SK-N-SH (cell line): ENCODE data around the gene GBX2. TPM values are rescaled to one million over a fixed set of nuclear protein-coding genes. Genes with fewer than 3 reads are reported as not detected.

Experiments used
- CTCF ChIA-PET: fragments of 300-600, 350-600 bp; formaldehyde crosslinking; extraction: SDS; loops from one replicate; lab custom pipeline; 2021; lab: Yijun Ruan, JAX
- POLR2A ChIA-PET: fragments of 350-600 bp; sonication (Branson Sonifier 250); formaldehyde crosslinking; extraction: SDS; loops from one replicate; lab custom pipeline; 2020; ENCODE audit warnings: antibody characterized with exemption, inconsistent platforms; lab: Yijun Ruan, JAX
- DNase-seq: peaks from one replicate; pipeline ENCODE4 v3.0.0; 2012
- H2AFZ ChIP-seq: fragments of 200-600 bp; sonication (generic); 2 replicates; pipeline ENCODE4 v1.8.1; 2016; ENCODE audit warnings: antibody characterized with exemption, mild to moderate bottlenecking, low read depth
- H3F3A ChIP-seq: fragments of 200-600 bp; sonication (generic); replicated peaks from 2 replicates; pipeline ENCODE3; 2016; ENCODE audit warnings: antibody characterized with exemption, mild to moderate bottlenecking; ENCODE audit not compliant: insufficient read depth
- H3K27ac ChIP-seq, 2 experiments: fragments of 200-500 bp in 1 of 2; fragments of 200-600 bp in 1 of 2; sonication (Bioruptor generic) in 1 of 2; sonication (generic), shearing (Covaris generic) in 1 of 2; 2 replicates each; pipeline versions ENCODE4 v1.5.1 to v1.6.1; 2014 to 2016; ENCODE audit warnings: low read depth in 2 of 2, inconsistent platforms in 1 of 2, low read length in 1 of 2, mild to moderate bottlenecking in 1 of 2, mixed read lengths in 1 of 2
- H3K27me3 ChIP-seq: fragments of 200-600 bp; sonication (generic), shearing (Covaris generic); 2 replicates; pipeline ENCODE4 v1.6.1; 2016; ENCODE audit warnings: mixed run types; ENCODE audit not compliant: insufficient read depth
- H3K36me3 ChIP-seq, 2 experiments: fragments of 200-500 bp in 1 of 2; fragments of 200-600 bp in 1 of 2; sonication (Bioruptor generic) in 1 of 2; sonication (generic) in 1 of 2; replicated peaks in 1 of 2; 2 replicates each; pipeline versions ENCODE3 to v1.5.1; 2014 to 2016; ENCODE audit warnings: low read length in 1 of 2, mild to moderate bottlenecking in 1 of 2; ENCODE audit not compliant: insufficient read depth in 2 of 2, control insufficient read depth in 1 of 2
- H3K4me1 ChIP-seq, 2 experiments: fragments of 200-500 bp in 1 of 2; fragments of 200-600 bp in 1 of 2; sonication (Bioruptor generic) in 1 of 2; sonication (generic), shearing (Covaris generic) in 1 of 2; 2 replicates each; pipeline versions ENCODE4 v1.5.1 to v1.6.1; 2014 to 2016; ENCODE audit warnings: low read depth in 1 of 2, low read length in 1 of 2, mixed run types in 1 of 2; ENCODE audit not compliant: insufficient read depth in 2 of 2, control insufficient read depth in 1 of 2
- H3K4me2 ChIP-seq: fragments of 200-600 bp; sonication (generic), shearing (Covaris generic); 2 replicates; pipeline ENCODE4 v1.6.1; 2017; ENCODE audit warnings: mixed run types
- H3K4me3 ChIP-seq, 2 experiments: fragments of 200-500 bp in 1 of 2; fragments of 200-600 bp in 1 of 2; sonication (Bioruptor generic) in 1 of 2; sonication (generic), shearing (Covaris generic) in 1 of 2; 2 replicates each; pipeline versions ENCODE4 v1.5.1 to v1.8.1; 2014 to 2016; ENCODE audit warnings: low read depth in 2 of 2, inconsistent platforms in 1 of 2, low read length in 1 of 2, mild to moderate bottlenecking in 1 of 2, mixed read lengths in 1 of 2, moderate library complexity in 1 of 2
- H3K79me2 ChIP-seq: fragments of 200-600 bp; sonication (generic); 2 replicates; pipeline ENCODE4 v1.8.1; 2017; ENCODE audit warnings: mild to moderate bottlenecking; ENCODE audit not compliant: insufficient read depth
- H3K9ac ChIP-seq: fragments of 200-600 bp; sonication (generic); 2 replicates; pipeline ENCODE4 v1.6.1; 2017; ENCODE audit warnings: mixed run types
- H3K9me2 ChIP-seq: fragments of 200-600 bp; sonication (generic); 2 replicates; pipeline ENCODE4 v1.6.1; 2017; ENCODE audit warnings: mixed run types
- H3K9me3 ChIP-seq: fragments of 200-600 bp; sonication (generic); 2 replicates; pipeline ENCODE4 v1.6.1; 2017; ENCODE audit warnings: mixed run types, mild to moderate bottlenecking, moderate library complexity
- H4K20me1 ChIP-seq: fragments of 200-600 bp; sonication (generic); 2 replicates; pipeline ENCODE4 v1.6.1; 2017; ENCODE audit warnings: mild to moderate bottlenecking, mixed run types; ENCODE audit not compliant: insufficient read depth
- ELF1 ChIP-seq: IDR thresholded peaks from 2 replicates; pipeline ENCODE4 v1.4.0; 2012
- EZH2phosphoT487 ChIP-seq: fragments of 200-600 bp; sonication (generic); IDR thresholded peaks from 2 replicates; pipeline ENCODE4 v1.6.1; 2017; ENCODE audit warnings: low read depth, mixed run types, mild to moderate bottlenecking, antibody characterized with exemption, moderate library complexity, borderline replicate concordance
- RAD21 ChIP-seq: IDR thresholded peaks from 2 replicates; pipeline ENCODE4 v1.6.1; 2012; ENCODE audit warnings: mild to moderate bottlenecking, low read length
- RFX5 ChIP-seq: IDR thresholded peaks from 2 replicates; pipeline ENCODE4 v1.6.1; 2012; ENCODE audit warnings: mild to moderate bottlenecking, improper control_type of control experiment, low read length
- TAF1 ChIP-seq: IDR thresholded peaks from 2 replicates; pipeline ENCODE4 v1.6.1; 2012; ENCODE audit warnings: low read depth, mild to moderate bottlenecking, low read length, moderate library complexity, borderline replicate concordance
- TCF12 ChIP-seq: IDR thresholded peaks from 2 replicates; pipeline ENCODE4 v1.4.0; 2012
- WGBS: methylation state at CpG from one replicate; pipeline ENCODE4 v1.1.6; 2017; ENCODE audit warnings: low lambda C conversion rate; 5-methylcytosine and 5-hydroxymethylcytosine counted together
- polyA plus RNA-seq, 3 experiments: library from polyadenylated mRNA; depleted of rRNA; stranded (reverse); fragments of >200 nt; gene quantifications; 2 replicates each; pipeline ENCODE4 v1.2.3, GENCODE V29; 2012
- TF ChIP-seq, protein P1 (sequence below): fragments of 150-350 bp; IDR thresholded peaks from 2 replicates; pipeline ENCODE4 v1.6.1; 2017; ENCODE audit warnings: antibody characterized with exemption, low read length, low read depth, borderline replicate concordance
- TF ChIP-seq, protein P2 (sequence below): IDR thresholded peaks from 2 replicates; pipeline ENCODE4 v1.4.0; 2012; ENCODE audit warnings: low read depth, borderline replicate concordance
- TF ChIP-seq, protein P3 (sequence below): IDR thresholded peaks from 2 replicates; pipeline ENCODE4; 2012
- TF ChIP-seq, protein P4 (sequence below): IDR thresholded peaks from 2 replicates; pipeline ENCODE4 v1.6.1; 2012; ENCODE audit warnings: mild to moderate bottlenecking, low read depth, low read length, moderate library complexity
- TF ChIP-seq, protein P5 (sequence below): fragments of 200-600 bp; sonication (generic); IDR thresholded peaks from 2 replicates; pipeline ENCODE4 v1.6.1; 2017; ENCODE audit warnings: antibody characterized with exemption, mild to moderate bottlenecking, moderate library complexity
- TF ChIP-seq, protein P6 (sequence below): IDR thresholded peaks from 2 replicates; pipeline ENCODE4 v1.4.0; 2012; ENCODE audit warnings: low read depth, borderline replicate concordance

Gene GBX2
- polyA plus RNA-seq, 1 of the 3 experiments (the other 2 are of a cell fraction): 0.16 TPM

DNA sequence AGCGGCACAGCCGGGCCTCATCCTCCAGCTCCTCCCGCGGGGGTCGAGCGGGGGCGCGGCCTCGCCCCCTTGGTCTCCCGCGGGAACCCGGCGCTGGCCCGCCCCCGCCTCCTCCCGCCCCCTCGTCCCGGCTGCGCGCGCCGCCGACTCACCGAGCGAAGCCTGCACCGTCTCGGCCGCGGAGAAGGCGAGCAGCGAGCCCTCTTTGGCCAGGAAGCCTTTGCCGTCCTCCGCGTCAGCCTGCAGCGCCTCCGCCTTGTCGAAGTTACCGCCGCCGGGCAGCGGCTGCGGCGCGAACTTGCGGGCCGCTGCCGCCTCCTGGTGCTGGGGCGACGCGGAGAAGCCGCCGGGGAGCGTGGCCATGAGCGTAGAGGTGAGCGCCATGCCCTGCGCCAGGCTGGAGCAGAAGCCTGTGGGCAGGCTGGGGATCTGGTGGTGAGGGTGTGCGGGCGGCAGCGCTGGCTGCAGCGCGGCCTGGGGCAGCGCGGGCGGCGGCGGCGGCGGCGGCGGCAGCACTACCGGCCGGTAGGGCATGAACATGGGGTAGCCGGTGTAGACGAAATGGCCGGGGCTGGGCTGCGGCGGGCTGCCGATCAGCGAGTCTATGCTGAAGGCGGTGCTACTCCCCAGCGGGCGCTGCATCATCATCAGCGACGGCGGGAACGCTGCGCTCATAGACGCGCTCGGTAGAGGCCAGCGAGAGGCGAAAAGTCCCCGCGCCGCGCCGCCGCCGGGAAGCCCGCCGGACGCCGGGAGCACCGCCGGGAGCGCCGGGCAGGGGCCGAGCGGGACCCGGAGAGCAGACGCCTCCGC, 683 bp downstream of the GBX2 start:
- H2AFZ ChIP-seq: no peak overlapping the region
- 0% methylated on average over 8 of the region's 112 CpGs for WGBS
- H3K4me1 ChIP-seq: peaks cover 0 to 12% of the 10 kb centered on the region in 2 experiments; a peak in 2 of 4 replicates
- H3K79me2 ChIP-seq: no peaks in the 10 kb centered on the region
- CTCF ChIA-PET: interaction anchor here (1.0 to 5.2 kb wide), 3 partner anchors 387 to 401 kb away, joined by 3 to 41 read pairs (median 28); no protein-coding TSS in a partner anchor
- H3K36me3 ChIP-seq: no peaks in the 10 kb centered on the region
- H3F3A ChIP-seq: no peaks in the 10 kb centered on the region
- no peak overlapping the region for H3K27ac ChIP-seq
- peak overlapping the region; percentile 81 for H3K4me2 ChIP-seq
- no peaks in the 10 kb centered on the region for H4K20me1 ChIP-seq
- H3K4me3 ChIP-seq: peak overlapping the region; percentile 34 to 60
- POLR2A ChIA-PET: no interaction called here
- 0 out of 2 replicates have a peak, but pooled peaks have one; percentile 15 for TF ChIP-seq RAD21
- TF ChIP-seq, protein P1, sequence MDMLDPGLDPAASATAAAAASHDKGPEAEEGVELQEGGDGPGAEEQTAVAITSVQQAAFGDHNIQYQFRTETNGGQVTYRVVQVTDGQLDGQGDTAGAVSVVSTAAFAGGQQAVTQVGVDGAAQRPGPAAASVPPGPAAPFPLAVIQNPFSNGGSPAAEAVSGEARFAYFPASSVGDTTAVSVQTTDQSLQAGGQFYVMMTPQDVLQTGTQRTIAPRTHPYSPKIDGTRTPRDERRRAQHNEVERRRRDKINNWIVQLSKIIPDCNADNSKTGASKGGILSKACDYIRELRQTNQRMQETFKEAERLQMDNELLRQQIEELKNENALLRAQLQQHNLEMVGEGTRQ: no peak
- no peak overlapping the region for H3K9ac ChIP-seq
- no peaks in the 10 kb centered on the region for H3K9me2 ChIP-seq
- peak; percentile 72 for DNase-seq
- H3K27me3 ChIP-seq: peaks cover 83% of the 10 kb centered on the region
- H3K9me3 ChIP-seq: no peaks in the 10 kb centered on the region

DNA sequence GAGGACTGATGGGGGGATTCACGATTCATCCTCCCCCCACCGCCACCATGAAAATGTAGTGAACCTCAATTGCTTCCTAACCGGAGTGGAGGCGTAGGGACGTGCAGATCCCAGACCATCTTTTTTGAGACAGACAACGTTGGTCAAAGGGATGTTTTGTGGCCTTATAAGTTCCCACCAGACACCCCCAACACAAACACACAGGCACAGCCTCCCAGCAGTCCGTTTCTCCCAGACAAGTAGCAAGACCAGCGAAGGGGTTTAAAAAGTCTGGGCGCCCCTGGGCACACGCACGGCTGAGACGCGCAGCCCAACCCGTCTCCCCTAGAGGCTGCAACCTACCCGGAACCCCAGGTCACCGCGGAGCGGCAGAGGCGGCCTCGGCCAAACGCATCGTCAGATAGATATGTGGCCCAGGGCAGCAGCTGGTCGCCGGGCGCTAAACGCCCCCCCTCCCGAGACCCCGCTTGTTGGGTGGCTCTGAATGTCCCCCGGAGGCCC, 1.3 kb downstream of the GBX2 start:
- Histone ChIP-seq H4K20me1 (no peaks in the 10 kb centered on the region), H3K4me3 (peak overlapping the region; percentile 34 to 60; a peak in 3 of 4 replicates), H3K27ac (no peak overlapping the region), H3K4me2 (peak overlapping the region; percentile 81), H3K4me1 (peaks cover 0 to 12% of the 10 kb centered on the region in 2 experiments; a peak in 2 of 4 replicates), H3K9me2 (no peaks in the 10 kb centered on the region), H2AFZ (no peak overlapping the region), H3K27me3 (peaks cover 77% of the 10 kb centered on the region), H3K79me2 (no peaks in the 10 kb centered on the region), H3K36me3 (no peaks in the 10 kb centered on the region), H3K9ac (no peak overlapping the region), H3K9me3 (no peaks in the 10 kb centered on the region), H3F3A (no peaks in the 10 kb centered on the region)
- ChIA-PET CTCF (interaction anchor here (1.7 to 2.6 kb wide), 3 partner anchors 9 to 387 kb away, joined by 6 to 28 read pairs (median 21); no protein-coding TSS in a partner anchor), POLR2A (no interaction called here)
- 6% methylated on average over 6 of the region's 29 CpGs for WGBS
- peak; percentile 51 for DNase-seq
- TF ChIP-seq, protein P2, sequence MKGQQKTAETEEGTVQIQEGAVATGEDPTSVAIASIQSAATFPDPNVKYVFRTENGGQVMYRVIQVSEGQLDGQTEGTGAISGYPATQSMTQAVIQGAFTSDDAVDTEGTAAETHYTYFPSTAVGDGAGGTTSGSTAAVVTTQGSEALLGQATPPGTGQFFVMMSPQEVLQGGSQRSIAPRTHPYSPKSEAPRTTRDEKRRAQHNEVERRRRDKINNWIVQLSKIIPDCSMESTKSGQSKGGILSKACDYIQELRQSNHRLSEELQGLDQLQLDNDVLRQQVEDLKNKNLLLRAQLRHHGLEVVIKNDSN: no peak
- TF ChIP-seq, protein P3, sequence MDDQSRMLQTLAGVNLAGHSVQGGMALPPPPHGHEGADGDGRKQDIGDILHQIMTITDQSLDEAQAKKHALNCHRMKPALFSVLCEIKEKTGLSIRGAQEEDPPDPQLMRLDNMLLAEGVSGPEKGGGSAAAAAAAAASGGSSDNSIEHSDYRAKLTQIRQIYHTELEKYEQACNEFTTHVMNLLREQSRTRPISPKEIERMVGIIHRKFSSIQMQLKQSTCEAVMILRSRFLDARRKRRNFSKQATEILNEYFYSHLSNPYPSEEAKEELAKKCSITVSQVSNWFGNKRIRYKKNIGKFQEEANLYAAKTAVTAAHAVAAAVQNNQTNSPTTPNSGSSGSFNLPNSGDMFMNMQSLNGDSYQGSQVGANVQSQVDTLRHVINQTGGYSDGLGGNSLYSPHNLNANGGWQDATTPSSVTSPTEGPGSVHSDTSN: no peak
- TF ChIP-seq ELF1: no peak
- no peak for TF ChIP-seq RFX5
- TF ChIP-seq TCF12: no peak
- no peak for TF ChIP-seq EZH2phosphoT487
- TF ChIP-seq, protein P4, sequence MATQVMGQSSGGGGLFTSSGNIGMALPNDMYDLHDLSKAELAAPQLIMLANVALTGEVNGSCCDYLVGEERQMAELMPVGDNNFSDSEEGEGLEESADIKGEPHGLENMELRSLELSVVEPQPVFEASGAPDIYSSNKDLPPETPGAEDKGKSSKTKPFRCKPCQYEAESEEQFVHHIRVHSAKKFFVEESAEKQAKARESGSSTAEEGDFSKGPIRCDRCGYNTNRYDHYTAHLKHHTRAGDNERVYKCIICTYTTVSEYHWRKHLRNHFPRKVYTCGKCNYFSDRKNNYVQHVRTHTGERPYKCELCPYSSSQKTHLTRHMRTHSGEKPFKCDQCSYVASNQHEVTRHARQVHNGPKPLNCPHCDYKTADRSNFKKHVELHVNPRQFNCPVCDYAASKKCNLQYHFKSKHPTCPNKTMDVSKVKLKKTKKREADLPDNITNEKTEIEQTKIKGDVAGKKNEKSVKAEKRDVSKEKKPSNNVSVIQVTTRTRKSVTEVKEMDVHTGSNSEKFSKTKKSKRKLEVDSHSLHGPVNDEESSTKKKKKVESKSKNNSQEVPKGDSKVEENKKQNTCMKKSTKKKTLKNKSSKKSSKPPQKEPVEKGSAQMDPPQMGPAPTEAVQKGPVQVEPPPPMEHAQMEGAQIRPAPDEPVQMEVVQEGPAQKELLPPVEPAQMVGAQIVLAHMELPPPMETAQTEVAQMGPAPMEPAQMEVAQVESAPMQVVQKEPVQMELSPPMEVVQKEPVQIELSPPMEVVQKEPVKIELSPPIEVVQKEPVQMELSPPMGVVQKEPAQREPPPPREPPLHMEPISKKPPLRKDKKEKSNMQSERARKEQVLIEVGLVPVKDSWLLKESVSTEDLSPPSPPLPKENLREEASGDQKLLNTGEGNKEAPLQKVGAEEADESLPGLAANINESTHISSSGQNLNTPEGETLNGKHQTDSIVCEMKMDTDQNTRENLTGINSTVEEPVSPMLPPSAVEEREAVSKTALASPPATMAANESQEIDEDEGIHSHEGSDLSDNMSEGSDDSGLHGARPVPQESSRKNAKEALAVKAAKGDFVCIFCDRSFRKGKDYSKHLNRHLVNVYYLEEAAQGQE: no peak
- TF ChIP-seq, protein P5, sequence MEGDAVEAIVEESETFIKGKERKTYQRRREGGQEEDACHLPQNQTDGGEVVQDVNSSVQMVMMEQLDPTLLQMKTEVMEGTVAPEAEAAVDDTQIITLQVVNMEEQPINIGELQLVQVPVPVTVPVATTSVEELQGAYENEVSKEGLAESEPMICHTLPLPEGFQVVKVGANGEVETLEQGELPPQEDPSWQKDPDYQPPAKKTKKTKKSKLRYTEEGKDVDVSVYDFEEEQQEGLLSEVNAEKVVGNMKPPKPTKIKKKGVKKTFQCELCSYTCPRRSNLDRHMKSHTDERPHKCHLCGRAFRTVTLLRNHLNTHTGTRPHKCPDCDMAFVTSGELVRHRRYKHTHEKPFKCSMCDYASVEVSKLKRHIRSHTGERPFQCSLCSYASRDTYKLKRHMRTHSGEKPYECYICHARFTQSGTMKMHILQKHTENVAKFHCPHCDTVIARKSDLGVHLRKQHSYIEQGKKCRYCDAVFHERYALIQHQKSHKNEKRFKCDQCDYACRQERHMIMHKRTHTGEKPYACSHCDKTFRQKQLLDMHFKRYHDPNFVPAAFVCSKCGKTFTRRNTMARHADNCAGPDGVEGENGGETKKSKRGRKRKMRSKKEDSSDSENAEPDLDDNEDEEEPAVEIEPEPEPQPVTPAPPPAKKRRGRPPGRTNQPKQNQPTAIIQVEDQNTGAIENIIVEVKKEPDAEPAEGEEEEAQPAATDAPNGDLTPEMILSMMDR: no peak
- TF ChIP-seq, protein P6, sequence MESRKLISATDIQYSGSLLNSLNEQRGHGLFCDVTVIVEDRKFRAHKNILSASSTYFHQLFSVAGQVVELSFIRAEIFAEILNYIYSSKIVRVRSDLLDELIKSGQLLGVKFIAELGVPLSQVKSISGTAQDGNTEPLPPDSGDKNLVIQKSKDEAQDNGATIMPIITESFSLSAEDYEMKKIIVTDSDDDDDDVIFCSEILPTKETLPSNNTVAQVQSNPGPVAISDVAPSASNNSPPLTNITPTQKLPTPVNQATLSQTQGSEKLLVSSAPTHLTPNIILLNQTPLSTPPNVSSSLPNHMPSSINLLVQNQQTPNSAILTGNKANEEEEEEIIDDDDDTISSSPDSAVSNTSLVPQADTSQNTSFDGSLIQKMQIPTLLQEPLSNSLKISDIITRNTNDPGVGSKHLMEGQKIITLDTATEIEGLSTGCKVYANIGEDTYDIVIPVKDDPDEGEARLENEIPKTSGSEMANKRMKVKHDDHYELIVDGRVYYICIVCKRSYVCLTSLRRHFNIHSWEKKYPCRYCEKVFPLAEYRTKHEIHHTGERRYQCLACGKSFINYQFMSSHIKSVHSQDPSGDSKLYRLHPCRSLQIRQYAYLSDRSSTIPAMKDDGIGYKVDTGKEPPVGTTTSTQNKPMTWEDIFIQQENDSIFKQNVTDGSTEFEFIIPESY: no peak
- no peak for TF ChIP-seq TAF1
- TF ChIP-seq, protein P1: no peak
